ENCODE measurements around the gene AP2M1.
"Not testable (repeated sequence)": the region's sequence is repeated elsewhere in the genome, so short reads cannot be mapped to it uniquely, and the experiment has no call there.

Gene AP2M1

DNA sequence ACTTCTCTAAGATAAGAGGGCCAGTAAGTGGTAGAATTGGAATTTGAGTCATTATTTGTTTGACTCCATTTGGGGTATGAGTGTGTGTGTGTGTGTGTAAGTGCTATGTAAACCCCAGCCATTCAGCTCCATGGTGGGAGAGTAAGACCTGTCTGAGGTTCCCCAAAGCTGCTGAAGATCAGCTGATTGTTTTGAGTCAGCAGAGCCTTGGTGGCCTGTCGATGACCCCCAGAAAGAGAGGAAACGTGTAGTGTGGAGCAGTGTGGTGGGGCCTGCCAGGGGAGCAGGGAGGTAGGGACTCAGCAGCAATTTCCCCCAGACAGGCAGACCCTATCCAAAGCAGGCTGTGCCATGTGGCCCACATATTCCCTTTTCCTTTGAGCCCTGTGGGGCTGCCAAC lies 14.2 kb upstream of the AP2M1 start:
- no peak overlapping the region for H3K27ac ChIP-seq
- H3K9ac ChIP-seq: no peak overlapping the region
- H3K79me2 ChIP-seq: peaks cover 81% of the 10 kb centered on the region
- no peak overlapping the region for H3K4me3 ChIP-seq (ENCODE audit: low read depth, low read length)
- TF ChIP-seq, protein P1, sequence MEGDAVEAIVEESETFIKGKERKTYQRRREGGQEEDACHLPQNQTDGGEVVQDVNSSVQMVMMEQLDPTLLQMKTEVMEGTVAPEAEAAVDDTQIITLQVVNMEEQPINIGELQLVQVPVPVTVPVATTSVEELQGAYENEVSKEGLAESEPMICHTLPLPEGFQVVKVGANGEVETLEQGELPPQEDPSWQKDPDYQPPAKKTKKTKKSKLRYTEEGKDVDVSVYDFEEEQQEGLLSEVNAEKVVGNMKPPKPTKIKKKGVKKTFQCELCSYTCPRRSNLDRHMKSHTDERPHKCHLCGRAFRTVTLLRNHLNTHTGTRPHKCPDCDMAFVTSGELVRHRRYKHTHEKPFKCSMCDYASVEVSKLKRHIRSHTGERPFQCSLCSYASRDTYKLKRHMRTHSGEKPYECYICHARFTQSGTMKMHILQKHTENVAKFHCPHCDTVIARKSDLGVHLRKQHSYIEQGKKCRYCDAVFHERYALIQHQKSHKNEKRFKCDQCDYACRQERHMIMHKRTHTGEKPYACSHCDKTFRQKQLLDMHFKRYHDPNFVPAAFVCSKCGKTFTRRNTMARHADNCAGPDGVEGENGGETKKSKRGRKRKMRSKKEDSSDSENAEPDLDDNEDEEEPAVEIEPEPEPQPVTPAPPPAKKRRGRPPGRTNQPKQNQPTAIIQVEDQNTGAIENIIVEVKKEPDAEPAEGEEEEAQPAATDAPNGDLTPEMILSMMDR (IDR thresholded peaks at IDR 0.05): no peak
- peaks cover 18% of the 10 kb centered on the region for H3K4me1 ChIP-seq
- no peaks in the 10 kb centered on the region for H3K9me3 ChIP-seq (ENCODE audit: control insufficient read depth, low read length)
- H3K36me3 ChIP-seq (ENCODE audit: control insufficient read depth, insufficient read depth, low read length): no peaks in the 10 kb centered on the region
- no peak overlapping the region for H2AFZ ChIP-seq
- no peak overlapping the region for H3K4me2 ChIP-seq (ENCODE audit: low read length)
- H3K27me3 ChIP-seq (ENCODE audit: control insufficient read depth, insufficient read depth, low read length): no peaks in the 10 kb centered on the region

DNA sequence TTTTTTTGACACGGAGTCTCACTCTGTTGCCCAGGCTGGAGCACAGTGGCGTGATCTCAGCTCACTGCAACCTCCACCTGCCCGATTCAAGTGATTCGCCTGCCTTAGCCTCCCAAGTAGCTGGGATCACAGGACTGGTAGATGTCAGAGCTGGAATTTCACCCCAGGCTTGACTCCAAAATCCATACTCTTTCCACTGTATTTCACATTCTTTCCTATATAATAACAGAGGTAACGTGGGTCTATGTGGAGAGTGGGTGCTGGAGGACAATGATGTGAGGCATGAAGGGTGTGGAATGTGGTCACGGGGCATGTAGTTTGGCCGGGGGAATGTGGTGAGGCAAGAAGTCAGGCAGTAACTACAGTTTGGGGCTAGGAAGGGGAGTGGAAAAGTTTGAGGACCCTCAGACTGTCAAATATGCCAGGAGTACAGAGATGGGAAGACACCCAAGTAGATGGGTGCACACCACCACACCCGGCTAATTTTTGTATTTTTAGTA lies 12.0 kb upstream of the AP2M1 start:
- not testable (repeated sequence) for H3K4me2 ChIP-seq (ENCODE audit: low read length); H2AFZ ChIP-seq; H3K9me3 ChIP-seq (ENCODE audit: control insufficient read depth, low read length); H3K27ac ChIP-seq; H3K27me3 ChIP-seq (ENCODE audit: control insufficient read depth, insufficient read depth, low read length); H3K4me3 ChIP-seq (ENCODE audit: low read depth, low read length); H3K36me3 ChIP-seq (ENCODE audit: control insufficient read depth, insufficient read depth, low read length); H3K9ac ChIP-seq
- Histone ChIP-seq H3K4me1 (peaks cover 10% of the 10 kb centered on the region), H3K79me2 (peaks cover 78% of the 10 kb centered on the region)

DNA sequence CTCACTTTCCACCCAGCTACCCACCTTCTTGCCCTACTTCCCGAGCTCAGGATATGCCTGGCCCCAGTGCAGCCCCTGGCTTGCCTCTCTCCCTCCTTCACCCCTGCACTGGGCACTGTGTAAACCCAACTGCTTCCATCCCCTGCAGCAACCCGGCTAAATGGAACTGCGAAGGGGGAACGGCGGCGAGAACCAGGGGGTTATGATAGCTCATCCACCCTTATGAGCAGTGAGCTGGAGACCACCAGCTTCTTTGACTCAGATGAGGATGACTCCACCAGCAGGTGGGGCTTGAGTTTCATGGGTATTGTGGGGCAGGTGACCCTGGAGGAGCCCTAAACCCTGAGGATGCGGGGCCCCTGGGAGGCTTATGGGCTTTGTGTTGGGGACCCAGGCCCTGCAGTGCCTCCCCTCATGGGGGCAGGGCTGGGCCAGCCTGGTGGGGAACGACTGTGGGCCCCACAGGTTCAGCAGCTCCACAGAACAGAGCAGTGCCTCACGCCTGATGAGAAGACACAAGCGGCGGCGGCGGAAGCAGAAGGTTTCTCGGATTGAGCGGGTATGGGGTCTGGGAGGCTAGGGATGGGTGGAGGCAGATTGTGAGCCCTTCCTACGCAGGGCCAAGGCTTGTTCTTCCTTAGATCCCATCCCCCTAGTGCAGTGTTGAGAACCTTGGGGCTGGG lies 9.9 kb upstream of the AP2M1 start:
- H3K27ac ChIP-seq: no peak overlapping the region
- H2AFZ ChIP-seq: no peak overlapping the region
- H3K4me3 ChIP-seq (ENCODE audit: low read depth, low read length): no peak overlapping the region
- H3K4me1 ChIP-seq: peaks cover 7% of the 10 kb centered on the region
- H3K79me2 ChIP-seq: peaks cover 57% of the 10 kb centered on the region
- TF ChIP-seq, protein P1 (IDR thresholded peaks at IDR 0.05): no peak
- no peak overlapping the region for H3K9ac ChIP-seq
- H3K27me3 ChIP-seq (ENCODE audit: control insufficient read depth, insufficient read depth, low read length): no peaks in the 10 kb centered on the region
- H3K9me3 ChIP-seq (ENCODE audit: control insufficient read depth, low read length): no peaks in the 10 kb centered on the region
- H3K4me2 ChIP-seq (ENCODE audit: low read length): no peak overlapping the region
- no peaks in the 10 kb centered on the region for H3K36me3 ChIP-seq (ENCODE audit: control insufficient read depth, insufficient read depth, low read length)

DNA sequence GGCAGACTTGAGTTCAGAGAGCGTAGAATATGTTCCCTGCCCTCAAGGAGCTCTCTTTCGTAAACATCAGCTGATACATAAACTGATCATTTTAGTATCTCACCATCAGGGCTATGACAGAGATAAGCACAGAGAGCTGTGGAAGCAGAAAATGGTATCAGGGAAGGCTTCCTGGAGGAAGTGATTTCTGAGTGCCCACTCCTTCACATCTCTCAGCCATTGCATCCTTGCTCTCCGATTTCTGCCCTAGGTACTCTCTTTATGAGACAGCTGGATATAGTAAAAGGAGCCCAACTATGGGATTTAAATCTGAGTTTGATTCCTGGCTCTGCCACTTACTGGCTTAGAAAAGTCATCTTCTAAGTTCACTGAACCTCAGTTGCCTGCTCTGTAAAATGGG lies 9.1 kb upstream of the AP2M1 start:
- Histone ChIP-seq H3K9ac (no peak overlapping the region), H3K4me3 (ENCODE audit: low read depth, low read length) (no peak overlapping the region), H3K4me1 (peaks cover 4% of the 10 kb centered on the region), H3K4me2 (ENCODE audit: low read length) (no peak overlapping the region), H3K27ac (no peak overlapping the region), H3K79me2 (peaks cover 50% of the 10 kb centered on the region), H2AFZ (no peak overlapping the region), H3K36me3 (ENCODE audit: control insufficient read depth, insufficient read depth, low read length) (no peaks in the 10 kb centered on the region), H3K9me3 (ENCODE audit: control insufficient read depth, low read length) (no peaks in the 10 kb centered on the region), H3K27me3 (ENCODE audit: control insufficient read depth, insufficient read depth, low read length) (no peaks in the 10 kb centered on the region)
- TF ChIP-seq, protein P1 (IDR thresholded peaks at IDR 0.05): no peak

DNA sequence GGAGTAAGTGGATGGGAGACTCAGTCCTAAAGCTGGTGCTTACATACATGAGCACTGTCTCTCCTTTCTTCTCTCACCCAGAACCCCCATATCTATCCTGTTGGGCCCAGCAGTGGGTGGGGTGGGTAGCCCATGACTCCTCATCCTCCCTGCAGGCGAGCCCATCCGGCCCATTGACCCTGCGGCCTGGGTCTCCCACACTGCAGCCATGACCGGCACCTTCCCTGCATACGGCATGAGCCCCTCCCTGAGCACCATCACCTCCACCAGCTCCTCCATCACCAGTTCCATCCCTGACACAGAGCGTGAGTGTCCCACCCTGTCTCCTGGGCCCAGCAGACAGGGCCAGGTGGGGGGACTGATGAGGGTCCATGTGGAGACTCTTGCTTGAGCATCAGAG lies 8.0 kb upstream of the AP2M1 start:
- TF ChIP-seq, protein P1 (IDR thresholded peaks at IDR 0.05): no peak
- H2AFZ ChIP-seq: no peak overlapping the region
- no peak overlapping the region for H3K27ac ChIP-seq
- H3K4me2 ChIP-seq (ENCODE audit: low read length): no peak overlapping the region
- no peaks in the 10 kb centered on the region for H3K36me3 ChIP-seq (ENCODE audit: control insufficient read depth, insufficient read depth, low read length)
- no peaks in the 10 kb centered on the region for H3K27me3 ChIP-seq (ENCODE audit: control insufficient read depth, insufficient read depth, low read length)
- no peaks in the 10 kb centered on the region for H3K4me1 ChIP-seq
- no peak overlapping the region for H3K9ac ChIP-seq
- H3K79me2 ChIP-seq: peaks cover 39% of the 10 kb centered on the region
- no peaks in the 10 kb centered on the region for H3K9me3 ChIP-seq (ENCODE audit: control insufficient read depth, low read length)
- H3K4me3 ChIP-seq (ENCODE audit: low read depth, low read length): no peak overlapping the region

Data from parathyroid adenoma (tissue), 2 donors.